Activated T-helper 9 cell treated with anti-CD3 and anti-CD28 coated beads, Interleukin-2, amount 50 U/mL, for 16 hours (primary cell): ENCODE data around the gene GPC5.

Experiments
- DNase-seq: peaks from one replicate; pipeline ENCODE4 v3.0.0-alpha.2; 2020; ENCODE audit warnings: low read depth

GPC5 gene

GRCh38 chr13:92172191-92172590 lies 773.8 kb downstream of the GPC5 start:
- no peak for DNase-seq

- DNase-seq = no peak
Measured at GRCh38 chr13:92173254-92173653, 774.8 kb downstream of the GPC5 start.

DNA sequence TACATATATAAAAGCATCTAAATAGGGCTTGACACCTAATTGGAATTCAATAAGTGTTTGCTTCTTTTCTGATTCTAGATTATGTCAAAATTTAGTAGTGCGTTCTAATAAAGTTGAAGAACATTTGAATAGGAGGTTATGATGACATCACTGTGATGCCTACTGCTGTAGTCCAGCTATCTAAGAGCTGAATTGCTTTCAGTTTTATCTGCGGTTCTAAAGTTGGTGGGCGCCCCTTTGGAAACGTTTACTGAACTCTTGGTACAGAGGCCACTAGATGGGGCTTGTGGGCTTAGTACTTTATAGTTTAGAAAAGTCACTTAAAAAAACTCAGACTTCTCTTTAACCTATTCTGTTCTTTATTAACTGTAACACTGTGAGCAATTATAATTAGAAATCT lies 776.9 kb downstream of the GPC5 start:
- no peak for DNase-seq

DNA sequence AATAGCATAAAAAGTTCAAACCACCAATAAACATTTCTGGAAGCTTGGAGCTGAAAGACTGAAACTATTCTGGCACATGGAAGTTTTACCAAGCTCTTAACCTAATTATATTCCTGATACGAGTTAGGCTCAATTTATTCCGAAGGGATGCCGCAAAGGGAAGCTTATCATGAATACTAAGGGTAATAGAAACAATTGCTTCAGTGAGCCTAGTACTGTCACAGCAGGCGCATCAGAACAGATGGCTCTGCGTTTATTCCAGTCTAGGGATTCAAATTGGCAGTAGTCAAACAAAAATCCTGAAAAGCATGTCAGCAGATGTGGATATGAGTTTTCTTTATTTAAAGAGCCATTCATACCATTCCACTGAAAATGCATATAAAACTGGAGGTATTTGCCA lies 779.5 kb downstream of the GPC5 start:
- DNase-seq = no peak

DNA sequence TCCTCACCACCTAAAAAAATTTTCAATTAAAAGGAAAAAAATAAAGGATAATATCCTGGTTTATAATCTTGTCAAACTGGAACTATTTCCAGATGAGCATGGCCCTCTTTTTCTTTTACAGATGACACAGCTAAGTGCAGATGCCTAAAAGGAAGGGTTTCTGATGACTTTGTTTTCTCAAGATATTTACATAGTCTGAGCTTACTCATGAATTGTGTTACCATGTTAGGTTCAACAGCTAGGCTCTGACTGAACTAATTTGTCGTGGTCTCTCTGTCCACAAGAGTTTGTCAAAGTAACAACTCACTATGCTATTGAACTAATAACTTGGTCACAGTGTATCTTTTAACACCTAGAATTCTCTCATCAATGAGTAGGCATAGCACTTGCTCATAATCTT lies 780.8 kb downstream of the GPC5 start:
- no peak for DNase-seq

DNA sequence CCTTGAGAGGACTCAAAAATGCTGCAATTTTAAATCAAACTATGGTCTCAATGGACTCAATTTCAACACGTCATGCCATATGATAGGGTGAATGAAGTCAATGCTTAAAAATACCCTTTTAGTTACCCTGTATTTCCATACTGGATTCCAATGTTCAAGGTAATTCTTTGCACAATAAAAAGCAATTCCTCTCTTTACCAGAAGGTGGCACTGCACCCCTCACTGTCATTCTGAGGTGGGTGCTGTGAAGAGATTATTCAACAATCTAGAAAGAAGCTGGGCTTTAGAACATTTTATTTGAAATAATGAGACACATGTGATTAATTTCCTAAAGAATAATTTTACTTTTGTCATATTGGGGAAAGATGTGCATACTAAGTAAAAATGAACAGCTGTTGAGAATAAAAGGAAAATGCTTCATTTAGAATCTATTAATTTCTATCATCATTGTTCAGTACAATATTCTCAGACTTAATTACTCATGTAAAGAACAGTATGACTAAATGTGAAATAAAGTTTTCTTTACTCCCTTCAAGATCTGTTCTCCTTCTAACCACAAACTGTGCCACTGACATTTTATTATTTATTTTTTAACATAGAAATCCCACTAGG lies 789.1 kb downstream of the GPC5 start:
- DNase-seq = no peak

DNA sequence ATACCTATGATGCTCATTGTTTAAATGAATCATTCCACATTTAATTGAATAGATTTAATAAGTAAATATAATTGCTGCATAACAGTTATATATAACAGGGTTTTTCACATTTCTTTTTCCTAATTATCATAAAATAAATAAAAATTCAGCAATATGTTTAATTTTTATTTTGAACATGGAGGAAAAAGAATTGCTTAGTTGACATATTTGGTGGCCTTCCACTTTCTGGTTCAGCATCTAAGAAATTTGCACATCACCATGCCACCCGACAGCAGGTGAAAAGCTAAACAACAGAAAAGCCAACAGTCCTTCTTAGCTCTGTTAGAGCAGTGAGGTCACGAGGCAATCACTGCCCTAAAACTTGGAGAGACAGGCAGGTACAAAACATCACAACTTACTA lies 790.2 kb downstream of the GPC5 start:
- DNase-seq = no peak

GRCh38 chr13:92196591-92197256 lies 798.3 kb downstream of the GPC5 start:
- DNase-seq = no peak

- DNase-seq = no peak
Measured at GRCh38 chr13:92197669-92198068, 799.2 kb downstream of the GPC5 start.

DNA sequence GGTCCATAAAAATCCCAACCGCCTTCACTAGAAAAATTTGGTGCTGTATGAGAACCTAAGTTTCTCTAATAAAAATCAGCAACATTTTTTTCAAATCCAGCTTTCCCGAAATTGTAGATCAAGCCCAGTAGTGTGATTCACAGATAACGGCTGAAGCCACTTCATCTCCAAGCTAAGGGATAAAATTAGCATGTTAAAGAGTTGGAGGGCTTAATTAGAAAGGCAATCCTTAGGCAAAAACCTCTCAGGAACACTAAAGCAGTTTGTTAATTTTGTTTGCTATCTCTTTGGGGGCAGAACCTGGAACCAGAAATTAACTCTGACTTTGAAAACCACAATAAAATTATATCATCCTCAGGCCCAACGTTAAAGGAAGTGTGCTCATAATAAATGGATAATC lies 820.2 kb downstream of the GPC5 start:
- DNase-seq = no peak

DNA sequence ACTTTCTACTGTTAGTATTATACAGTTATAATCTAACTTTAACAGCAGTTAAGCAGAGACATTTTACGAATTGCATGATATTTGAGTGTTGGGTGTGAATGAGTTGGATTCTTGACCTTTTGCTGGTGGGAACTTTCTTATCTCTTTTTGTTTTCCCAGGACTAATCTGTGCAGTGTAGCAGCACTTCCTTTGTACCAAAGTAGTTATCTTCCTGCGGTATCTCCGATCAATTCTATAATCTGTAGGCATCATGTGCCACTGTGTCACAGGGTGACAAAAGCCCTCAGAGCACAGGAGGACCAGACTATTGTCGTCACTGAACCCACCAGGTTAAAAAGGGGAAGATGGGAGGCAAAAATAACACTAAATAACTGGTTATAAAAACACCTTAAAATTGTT lies 823.5 kb downstream of the GPC5 start:
- no peak for DNase-seq

- DNase-seq = no peak
Measured at GRCh38 chr13:92224052-92224821, 825.8 kb downstream of the GPC5 start.

DNA sequence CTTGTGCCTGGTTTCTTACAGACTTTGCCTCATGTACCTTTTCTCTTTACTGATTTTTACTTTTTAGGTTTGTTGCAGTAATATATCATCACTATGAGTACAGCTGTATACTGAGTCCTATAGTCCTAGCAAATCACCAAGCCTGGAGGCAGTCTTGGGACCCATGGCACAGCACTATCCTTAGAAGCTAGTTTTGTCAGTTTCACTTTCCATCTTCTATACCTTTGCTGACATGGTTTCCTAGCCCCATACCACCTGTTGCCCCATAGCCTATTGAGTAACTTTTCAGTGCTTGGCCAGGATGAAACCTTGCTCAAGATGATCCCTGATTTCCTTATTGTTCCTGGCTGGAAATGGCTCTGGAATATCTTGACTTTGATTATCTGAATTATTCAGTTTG lies 826.4 kb downstream of the GPC5 start:
- DNase-seq = no peak

DNA sequence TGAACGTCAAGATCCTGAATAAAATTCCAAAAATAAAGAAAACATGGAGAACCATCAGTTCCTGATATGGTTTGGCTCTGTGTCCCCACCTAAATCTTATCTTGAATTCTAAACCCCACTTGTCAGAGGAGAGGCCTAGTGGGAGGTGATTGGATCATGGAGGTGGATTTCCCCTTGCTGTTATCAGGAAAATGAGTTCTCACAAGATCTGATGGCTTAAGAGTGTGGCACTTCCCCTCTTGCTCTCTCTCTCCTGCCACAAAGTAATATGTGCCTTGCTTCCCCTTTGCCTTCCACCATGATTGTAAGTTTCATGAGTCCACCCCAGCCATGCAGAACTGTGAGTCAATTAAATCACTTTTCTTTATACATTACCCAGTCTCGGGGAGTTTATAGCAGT lies 827.4 kb downstream of the GPC5 start:
- DNase-seq = no peak

DNA sequence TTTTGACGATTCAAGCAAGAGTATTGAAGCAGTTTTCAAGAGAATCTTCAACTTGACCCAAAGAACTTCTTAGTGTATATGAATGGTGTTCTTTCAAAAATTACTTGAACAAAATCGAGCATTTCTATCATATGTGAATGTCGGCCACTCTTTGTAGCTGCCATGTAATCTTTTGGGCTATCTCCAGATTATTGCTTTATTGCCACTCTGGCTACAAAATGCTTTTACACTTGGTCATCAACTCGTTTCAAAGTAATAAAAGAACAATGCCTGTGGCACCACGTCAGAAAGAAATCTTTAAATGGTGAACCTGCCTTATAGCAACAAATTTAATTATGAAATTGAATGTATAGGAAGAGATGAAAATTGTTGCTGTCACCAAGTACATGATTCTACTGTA lies 834.5 kb downstream of the GPC5 start:
- DNase-seq = no peak

- no peak for DNase-seq
Measured at GRCh38 chr13:92251671-92252210, 853.3 kb downstream of the GPC5 start.

DNA sequence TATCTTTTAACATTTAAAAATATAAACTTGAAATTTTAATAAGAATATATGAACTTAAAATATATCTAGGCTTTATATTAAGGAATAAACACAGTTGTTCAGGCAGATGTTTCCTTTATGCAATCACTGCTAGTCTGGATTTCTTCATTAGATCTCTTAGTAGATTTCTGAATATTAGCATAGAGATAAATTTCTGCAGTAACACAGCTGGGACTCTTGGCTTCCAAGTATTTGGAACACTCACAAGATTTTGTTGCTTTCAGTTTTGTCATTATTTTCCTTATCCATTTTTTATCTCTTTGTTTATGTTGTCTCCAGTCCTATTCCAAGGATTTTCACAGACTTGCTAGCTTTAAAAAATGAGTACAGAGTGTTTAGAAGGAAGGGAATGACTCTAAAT lies 857.1 kb downstream of the GPC5 start:
- DNase-seq = no peak

GRCh38 chr13:92256211-92256610 lies 857.8 kb downstream of the GPC5 start:
- no peak for DNase-seq

DNA sequence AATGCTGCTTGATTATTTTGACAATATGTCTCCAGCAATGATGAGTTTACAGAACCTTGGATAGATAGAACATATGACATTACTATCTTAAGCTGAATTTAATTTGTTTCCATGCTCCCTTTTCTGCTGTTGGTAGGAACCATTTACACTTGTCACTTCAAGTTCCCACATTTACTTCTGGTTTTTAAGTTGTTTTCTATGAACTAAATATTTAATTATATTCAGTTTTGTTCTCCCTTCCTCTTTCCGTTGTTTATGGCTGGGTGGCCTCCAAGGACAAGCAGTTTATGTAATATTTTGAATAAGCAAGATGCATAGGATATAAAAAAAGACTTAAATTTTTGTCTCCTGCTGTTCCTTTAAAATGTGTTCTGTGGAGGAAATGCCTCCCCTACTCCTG lies 860.6 kb downstream of the GPC5 start:
- no peak for DNase-seq

DNA sequence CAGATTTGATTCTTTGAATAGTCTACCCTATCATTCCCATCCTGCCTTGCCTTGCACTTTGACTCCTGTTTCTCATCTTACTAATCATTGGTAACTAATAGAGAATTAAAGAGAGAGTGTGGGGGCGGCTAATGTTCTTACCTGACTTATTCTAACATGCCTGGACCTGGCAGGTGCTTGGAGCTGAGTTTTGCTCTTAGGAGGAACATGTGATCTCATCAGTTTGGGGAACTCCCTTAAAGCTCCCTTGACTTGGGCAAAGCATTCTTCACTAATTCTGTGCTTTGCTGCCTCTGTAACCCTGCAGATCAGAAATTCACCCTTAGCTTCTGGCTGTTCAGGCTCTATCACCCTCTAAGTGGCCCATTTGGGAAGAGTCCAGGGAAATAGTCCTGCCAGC lies 861.1 kb downstream of the GPC5 start:
- DNase-seq = no peak

- DNase-seq = no peak
Measured at GRCh38 chr13:92260363-92260762, 861.9 kb downstream of the GPC5 start.

DNA sequence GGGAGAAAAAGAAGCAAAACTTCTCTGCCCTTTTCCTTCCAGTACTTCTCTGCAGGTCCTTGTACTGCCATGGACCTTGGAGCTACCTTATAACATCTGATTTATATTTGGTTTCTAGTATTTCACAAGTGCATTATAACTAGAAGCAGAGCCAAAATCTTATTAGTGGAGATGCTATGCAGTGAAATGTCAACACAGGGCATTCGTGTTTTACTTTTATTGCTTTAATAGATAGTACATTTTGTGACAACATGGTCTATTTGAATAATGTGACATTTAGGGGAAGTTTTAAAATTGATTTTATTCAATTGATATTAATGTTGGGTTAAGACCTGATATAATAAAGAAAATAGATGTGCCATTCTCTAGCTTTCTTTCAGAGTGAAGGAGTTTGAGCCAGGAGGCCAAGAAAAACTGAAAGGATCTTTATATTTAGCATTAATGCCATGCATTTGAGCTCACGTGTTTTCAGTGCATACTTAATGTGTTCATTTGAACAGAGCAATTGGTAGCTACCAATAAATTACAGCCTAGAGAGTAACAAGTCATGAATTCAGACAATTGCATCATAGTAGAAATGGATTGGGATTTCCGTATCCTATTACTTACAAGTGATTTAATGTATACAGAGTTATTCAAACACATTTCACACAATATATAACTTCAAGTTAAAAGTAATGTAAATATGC lies 863.8 kb downstream of the GPC5 start:
- no peak for DNase-seq

GRCh38 chr13:92265408-92265807 lies 867.0 kb downstream of the GPC5 start:
- no peak for DNase-seq
